OCI-LY3 (cell line): ENCODE data around the gene PERCC1.

Source experiments
- H2AFZ ChIP-seq: fragments of 200-600, 300-600 bp; shearing (Covaris generic); 2 replicates; pipeline ENCODE4 v1.6.0; 2014; ENCODE audit warnings: antibody characterized with exemption, low read depth, low read length
- H3K27ac ChIP-seq: fragments of 200-600, 300-600 bp; sonication (generic); 2 replicates; pipeline ENCODE4 v1.5.1; 2014; ENCODE audit warnings: mild to moderate bottlenecking, low read length, moderate library complexity, mixed read lengths
- H3K27me3 ChIP-seq: fragments of 200-600, 300-600 bp; sonication (generic); 2 replicates; pipeline ENCODE4 v1.6.1; 2014; ENCODE audit warnings: low read depth, low read length, mixed read lengths
- H3K36me3 ChIP-seq: fragments of 200-600, 300-600 bp; sonication (generic); replicated peaks from 2 replicates; pipeline ENCODE3; 2014; ENCODE audit warnings: low read depth, low read length, mixed read lengths
- H3K4me1 ChIP-seq: fragments of 300-600, 200-600 bp; sonication (generic); 2 replicates; pipeline ENCODE4 v1.6.1; 2014; ENCODE audit warnings: low read length, mixed read lengths
- H3K4me2 ChIP-seq: fragments of 200-600, 300-600 bp; sonication (generic); 2 replicates; pipeline ENCODE4 v1.6.1; 2014; ENCODE audit warnings: low read length, mixed read lengths
- H3K4me3 ChIP-seq: fragments of 300-600, 200-600 bp; sonication (generic); 2 replicates; pipeline ENCODE4 v1.5.1; 2014; ENCODE audit warnings: antibody characterized with exemption, mild to moderate bottlenecking, low read length, moderate library complexity
- H3K79me2 ChIP-seq: fragments of 300-600, 200-600 bp; shearing (Covaris generic); 2 replicates; pipeline ENCODE4 v1.6.1; 2014; ENCODE audit warnings: mild to moderate bottlenecking, low read length, mixed read lengths
- H3K9ac ChIP-seq: fragments of 300-600, 200-600 bp; shearing (Covaris generic); 2 replicates; pipeline ENCODE4 v1.6.0; 2014; ENCODE audit warnings: mild to moderate bottlenecking, low read length, moderate library complexity
- H3K9me3 ChIP-seq: fragments of 200-600, 300-600 bp; shearing (Covaris generic); 2 replicates; pipeline ENCODE4 v1.6.1; 2014; ENCODE audit warnings: low read length, mixed read lengths; ENCODE audit not compliant: insufficient read depth
- H4K20me1 ChIP-seq: fragments of 200-600, 300-600 bp; sonication (generic); 2 replicates; pipeline ENCODE4 v1.6.1; 2016; ENCODE audit warnings: low read length, mixed read lengths; ENCODE audit not compliant: insufficient read depth
- EZH2phosphoT487 ChIP-seq: fragments of 200-600 bp; shearing (Covaris generic); IDR thresholded peaks from 2 replicates; pipeline ENCODE4 v1.6.1; 2018; ENCODE audit warnings: antibody characterized with exemption, mixed run types, low read depth
- TF ChIP-seq, protein P1 (sequence below): fragments of 200-600, 300-600 bp; sonication (generic); IDR thresholded peaks from 2 replicates; pipeline ENCODE4 v1.5.1; 2014; ENCODE audit warnings: antibody characterized with exemption, low read length, low read depth

PERCC1 gene

GRCh38 chr16:1441391-1441829 is 10.5 kb downstream of the PERCC1 start:
- no peak overlapping the region for H3K27ac ChIP-seq
- H3K4me3 ChIP-seq, result no peak overlapping the region
- TF ChIP-seq EZH2phosphoT487, result no peak
- TF ChIP-seq, protein P1, sequence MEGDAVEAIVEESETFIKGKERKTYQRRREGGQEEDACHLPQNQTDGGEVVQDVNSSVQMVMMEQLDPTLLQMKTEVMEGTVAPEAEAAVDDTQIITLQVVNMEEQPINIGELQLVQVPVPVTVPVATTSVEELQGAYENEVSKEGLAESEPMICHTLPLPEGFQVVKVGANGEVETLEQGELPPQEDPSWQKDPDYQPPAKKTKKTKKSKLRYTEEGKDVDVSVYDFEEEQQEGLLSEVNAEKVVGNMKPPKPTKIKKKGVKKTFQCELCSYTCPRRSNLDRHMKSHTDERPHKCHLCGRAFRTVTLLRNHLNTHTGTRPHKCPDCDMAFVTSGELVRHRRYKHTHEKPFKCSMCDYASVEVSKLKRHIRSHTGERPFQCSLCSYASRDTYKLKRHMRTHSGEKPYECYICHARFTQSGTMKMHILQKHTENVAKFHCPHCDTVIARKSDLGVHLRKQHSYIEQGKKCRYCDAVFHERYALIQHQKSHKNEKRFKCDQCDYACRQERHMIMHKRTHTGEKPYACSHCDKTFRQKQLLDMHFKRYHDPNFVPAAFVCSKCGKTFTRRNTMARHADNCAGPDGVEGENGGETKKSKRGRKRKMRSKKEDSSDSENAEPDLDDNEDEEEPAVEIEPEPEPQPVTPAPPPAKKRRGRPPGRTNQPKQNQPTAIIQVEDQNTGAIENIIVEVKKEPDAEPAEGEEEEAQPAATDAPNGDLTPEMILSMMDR, result no peak
- H3K79me2 ChIP-seq, result no peaks in the 10 kb centered on the region
- no peaks in the 10 kb centered on the region for H3K27me3 ChIP-seq
- H4K20me1 ChIP-seq, result no peaks in the 10 kb centered on the region
- no peak overlapping the region for H2AFZ ChIP-seq
- no peak overlapping the region for H3K4me2 ChIP-seq
- no peaks in the 10 kb centered on the region for H3K4me1 ChIP-seq
- H3K36me3 ChIP-seq, result no peaks in the 10 kb centered on the region
- H3K9ac ChIP-seq, result no peak overlapping the region
- no peaks in the 10 kb centered on the region for H3K9me3 ChIP-seq

GRCh38 chr16:1442697-1443096 is 11.8 kb downstream of the PERCC1 start:
- no peak overlapping the region for H3K27ac ChIP-seq

DNA sequence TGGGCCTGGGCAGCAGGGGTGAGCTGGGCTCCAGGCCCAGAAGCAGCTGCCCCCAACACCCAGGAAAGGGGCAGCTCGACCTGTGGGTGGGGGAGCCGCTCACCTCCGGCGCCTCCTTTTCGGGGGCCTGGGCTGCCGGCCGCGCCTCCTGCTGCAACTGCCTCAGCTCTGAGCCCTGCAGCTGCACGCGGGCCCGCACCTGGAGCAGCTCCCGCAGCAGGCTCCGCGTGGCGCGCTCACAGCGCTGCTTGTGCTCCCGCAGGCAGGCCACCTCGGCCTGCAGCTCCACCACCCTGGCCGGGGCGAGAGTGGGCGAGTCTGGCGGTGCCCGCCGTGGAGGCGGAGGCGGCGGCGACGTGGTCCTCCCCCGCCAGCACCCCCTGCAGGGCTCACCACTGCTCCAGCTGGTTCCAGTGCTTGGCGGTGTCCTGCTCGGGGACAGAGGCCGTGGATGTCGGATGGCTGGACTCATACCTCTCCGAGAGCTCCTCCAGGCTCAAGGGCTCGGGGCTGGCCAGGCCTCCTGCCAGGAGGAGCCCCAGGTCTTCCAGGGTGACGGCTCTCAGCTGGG is 12.6 kb downstream of the PERCC1 start:
- Histone ChIP-seq H3K4me1 (no peaks in the 10 kb centered on the region), H3K4me3 (no peak overlapping the region), H3K36me3 (no peaks in the 10 kb centered on the region), H4K20me1 (no peaks in the 10 kb centered on the region), H3K27me3 (no peaks in the 10 kb centered on the region), H3K27ac (no peak overlapping the region), H2AFZ (no peak overlapping the region), H3K9ac (no peak overlapping the region), H3K4me2 (no peak overlapping the region), H3K79me2 (no peaks in the 10 kb centered on the region), H3K9me3 (no peaks in the 10 kb centered on the region)
- TF ChIP-seq, protein P1, result no peak
- TF ChIP-seq EZH2phosphoT487, result no peak

More at GRCh38 chr16:1442697-1443096, 11.8 kb downstream of the PERCC1 start:
- no peaks in the 10 kb centered on the region for H3K4me1 ChIP-seq
- H3K4me2 ChIP-seq, result no peak overlapping the region
- H2AFZ ChIP-seq, result no peak overlapping the region
- no peaks in the 10 kb centered on the region for H3K79me2 ChIP-seq
- no peaks in the 10 kb centered on the region for H3K9me3 ChIP-seq
- no peaks in the 10 kb centered on the region for H4K20me1 ChIP-seq
- no peaks in the 10 kb centered on the region for H3K36me3 ChIP-seq
- TF ChIP-seq, protein P1, result no peak
- no peak for TF ChIP-seq EZH2phosphoT487
- no peaks in the 10 kb centered on the region for H3K27me3 ChIP-seq
- H3K4me3 ChIP-seq, result no peak overlapping the region
- no peak overlapping the region for H3K9ac ChIP-seq

DNA sequence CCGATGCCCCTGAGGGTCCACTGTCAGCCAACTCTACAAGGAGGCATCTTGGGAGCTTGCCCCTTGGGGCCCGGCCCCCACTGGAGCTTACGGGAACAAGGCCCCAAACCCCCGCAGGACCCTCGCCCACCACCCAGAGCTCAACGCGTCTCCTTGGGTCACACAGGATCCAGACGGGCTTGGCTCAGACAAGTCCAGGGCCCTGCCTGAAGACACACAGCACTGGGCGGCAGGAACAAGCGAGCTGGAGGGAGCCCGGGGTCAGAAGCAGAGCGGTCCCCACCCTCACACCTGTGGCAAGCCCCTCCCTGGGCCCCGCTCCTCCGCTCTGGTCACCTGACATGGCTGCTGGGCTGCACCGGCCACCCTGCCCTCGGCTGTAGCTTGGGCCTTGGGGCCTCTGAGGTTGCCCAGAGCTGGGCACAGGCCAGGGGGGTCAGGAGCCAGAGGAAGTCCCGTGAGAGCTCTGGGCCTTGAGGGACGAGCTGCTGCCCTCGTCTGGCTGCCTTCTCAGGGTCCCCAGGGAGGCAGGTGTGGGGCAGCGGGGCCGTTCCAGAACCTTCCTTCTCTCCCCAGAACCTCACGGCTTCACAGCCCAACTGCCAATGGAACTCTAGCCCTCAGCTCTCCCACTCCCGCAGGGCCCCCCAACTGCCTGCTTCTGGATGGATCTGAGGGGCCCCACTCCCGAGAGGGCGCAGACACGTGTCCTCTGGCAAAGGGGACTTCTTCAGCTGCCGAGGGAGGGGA is 13.3 kb downstream of the PERCC1 start, which contains the start of gene CCDC154:
Gene CCDC154 (minus strand): TSS at position 577 of the 750 bp plus-strand sequence. CDS start 234 bp downstream, at position 343.
- no peak within 1 kb of the TSS for H3K27ac ChIP-seq
- no peaks in the 10 kb centered on the region for H3K36me3 ChIP-seq
- H3K79me2 ChIP-seq, result no peaks in the 10 kb centered on the region
- no peak within 1 kb of the TSS for H3K4me3 ChIP-seq
- no peaks in the 10 kb centered on the region for H3K27me3 ChIP-seq
- H3K9ac ChIP-seq, result no peak within 1 kb of the TSS
- H3K4me2 ChIP-seq, result no peak within 1 kb of the TSS
- no peaks in the 10 kb centered on the region for H3K4me1 ChIP-seq
- no peak for TF ChIP-seq EZH2phosphoT487
- TF ChIP-seq, protein P1, result no peak
- H3K9me3 ChIP-seq, result no peaks in the 10 kb centered on the region
- H4K20me1 ChIP-seq, result no peaks in the 10 kb centered on the region
- H2AFZ ChIP-seq, result no peak within 1 kb of the TSS
